Fibroblast of skin of right quadriceps (primary cell): ENCODE measurements around the gene CROCC2.

ENCODE experiments used
- DNase-seq: peaks from one replicate; pipeline ENCODE4 v3.0.0-alpha.2; 2013

The CROCC2 gene

DNA sequence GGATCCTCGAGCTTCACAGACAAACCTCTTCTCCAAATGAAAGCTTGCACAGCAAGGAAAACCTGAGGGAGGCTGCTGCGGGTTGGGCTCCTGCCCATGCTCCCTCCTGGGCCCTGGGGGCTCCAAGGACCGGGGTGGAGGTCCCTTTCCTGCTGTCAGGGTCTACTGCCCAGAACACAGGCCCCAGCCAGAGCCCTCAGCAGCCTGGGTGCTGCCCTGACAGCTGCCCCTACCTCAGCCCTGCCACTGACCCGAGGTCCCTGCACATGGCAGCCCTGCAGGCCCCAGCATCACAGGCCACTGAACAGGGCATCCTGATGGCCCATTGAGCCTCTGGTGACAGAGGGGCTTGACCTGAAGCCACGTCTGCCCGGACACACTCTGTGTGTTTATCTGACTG lies 41.0 kb downstream of the CROCC2 start:
- no peak for DNase-seq

- no peak for DNase-seq
These were observed 41.5 kb downstream of the CROCC2 start for GRCh38 chr2:240947607-240948006.

DNA sequence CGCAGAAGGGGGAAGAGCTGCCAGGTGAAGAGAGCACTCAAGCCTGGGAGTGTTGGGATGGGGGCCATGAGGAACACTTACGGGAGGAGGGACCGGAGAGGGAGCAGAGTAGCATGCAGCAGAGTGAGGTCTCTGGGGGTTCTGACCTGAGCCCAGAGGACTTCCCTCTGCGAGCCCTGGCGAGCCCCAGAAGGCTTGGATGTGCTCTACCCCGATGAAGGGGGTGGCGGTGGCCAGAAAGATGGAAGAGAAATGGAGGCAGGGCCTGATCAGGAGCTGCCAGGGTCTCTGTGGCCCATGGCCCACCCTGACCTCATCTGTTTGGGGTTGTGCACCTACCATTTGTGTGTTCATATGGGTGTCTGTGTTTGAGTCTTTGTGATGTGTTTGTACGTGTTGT lies 42.0 kb downstream of the CROCC2 start:
- DNase-seq, result no peak

DNA sequence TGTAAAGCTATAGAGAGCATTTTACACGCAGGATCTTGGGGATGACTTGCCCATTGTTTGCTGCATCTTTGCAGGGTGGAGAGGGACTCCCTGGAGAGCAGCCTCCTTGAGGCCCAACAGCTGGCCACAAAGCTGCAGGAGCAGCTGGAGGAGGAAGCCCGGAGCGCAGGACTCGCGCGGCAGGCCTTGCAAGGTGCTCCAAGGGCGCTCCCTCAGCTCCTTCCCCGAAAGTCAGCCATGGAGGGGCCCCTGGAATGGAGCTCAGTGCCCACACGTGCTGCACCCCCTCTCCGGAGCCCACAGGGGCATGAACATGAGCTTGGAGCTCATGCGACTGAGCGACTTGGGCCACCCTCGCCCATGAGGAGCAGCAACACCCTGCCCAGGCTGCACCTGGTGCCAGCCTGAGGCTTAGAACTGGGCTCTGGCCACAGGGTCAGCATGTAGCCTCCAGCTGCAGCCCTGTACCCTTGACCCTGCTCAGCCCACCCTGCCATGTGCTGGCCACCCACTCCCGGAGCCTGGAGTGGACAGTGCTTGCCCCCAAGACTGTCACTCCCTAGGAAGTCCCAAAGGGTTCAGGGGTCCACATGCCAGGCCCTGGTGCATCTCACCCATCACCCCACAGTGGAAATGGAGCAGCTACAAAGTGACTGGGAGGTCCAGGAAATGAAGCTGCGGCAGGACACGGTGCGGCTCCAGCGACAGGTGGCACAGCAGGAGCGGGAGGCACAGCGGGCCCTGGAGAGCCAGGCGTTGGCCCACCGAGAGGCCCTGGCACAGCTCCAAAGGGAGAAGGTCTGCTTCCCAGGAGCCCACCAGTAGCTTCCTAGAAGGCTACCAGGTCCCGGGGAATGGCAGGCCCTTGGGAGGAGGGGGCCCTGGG lies 43.0 kb downstream of the CROCC2 start:
- DNase-seq, result no peak

- no peak for DNase-seq
These were observed 43.9 kb downstream of the CROCC2 start for GRCh38 chr2:240949791-240950705.

GRCh38 chr2:240951045-240951594 lies 45.0 kb downstream of the CROCC2 start:
- DNase-seq, result no peak

GRCh38 chr2:240952496-240953246 lies 46.5 kb downstream of the CROCC2 start:
- no peak for DNase-seq

- no peak for DNase-seq
These were observed 47.6 kb downstream of the CROCC2 start for GRCh38 chr2:240953426-240954410.

DNA sequence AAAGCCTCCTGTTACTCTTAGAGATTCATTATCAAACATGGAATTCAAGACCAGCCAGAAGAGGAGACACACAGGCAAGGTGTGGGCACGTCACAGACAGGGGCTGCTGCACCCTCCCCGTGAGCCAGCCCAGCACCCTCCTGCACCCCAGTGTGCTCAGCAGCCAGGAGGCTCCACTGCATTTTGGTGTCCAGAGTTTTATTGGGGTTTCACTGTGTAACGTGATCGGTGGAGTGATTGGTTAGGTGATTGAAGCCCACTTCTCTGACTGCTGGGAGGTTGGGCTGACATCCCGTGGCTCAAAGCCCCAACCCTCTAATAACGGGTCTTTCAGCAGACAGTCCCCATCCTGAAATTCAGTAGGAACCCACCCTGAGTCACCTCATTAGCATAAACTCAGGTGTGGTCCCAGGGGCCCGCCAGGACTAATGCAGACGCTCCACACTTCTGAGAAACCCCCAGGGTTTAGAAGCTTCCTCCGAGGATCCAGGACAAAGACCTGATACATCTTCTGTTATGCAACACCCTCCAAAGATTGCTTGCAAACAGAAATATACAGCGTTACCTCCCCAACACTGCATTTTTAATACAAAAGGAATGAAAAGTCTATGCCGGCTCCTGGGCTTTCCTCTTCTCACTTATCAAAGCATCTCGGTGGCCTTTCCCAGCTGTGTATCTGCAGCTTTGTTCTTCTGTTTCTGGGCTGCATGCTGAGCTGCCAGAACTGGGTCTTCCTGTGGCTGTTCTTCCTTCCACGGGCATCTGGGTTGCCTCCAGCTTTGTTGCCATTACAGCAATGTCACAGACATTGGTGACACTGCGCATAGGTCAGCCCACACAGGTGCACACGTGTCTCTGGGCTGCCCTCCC lies 48.5 kb downstream of the CROCC2 start:
- no peak for DNase-seq

GRCh38 chr2:240955306-240956170 lies 49.4 kb downstream of the CROCC2 start:
- no peak for DNase-seq

GRCh38 chr2:240956171-240956934 lies 50.2 kb downstream of the CROCC2 start:
- no peak for DNase-seq

DNA sequence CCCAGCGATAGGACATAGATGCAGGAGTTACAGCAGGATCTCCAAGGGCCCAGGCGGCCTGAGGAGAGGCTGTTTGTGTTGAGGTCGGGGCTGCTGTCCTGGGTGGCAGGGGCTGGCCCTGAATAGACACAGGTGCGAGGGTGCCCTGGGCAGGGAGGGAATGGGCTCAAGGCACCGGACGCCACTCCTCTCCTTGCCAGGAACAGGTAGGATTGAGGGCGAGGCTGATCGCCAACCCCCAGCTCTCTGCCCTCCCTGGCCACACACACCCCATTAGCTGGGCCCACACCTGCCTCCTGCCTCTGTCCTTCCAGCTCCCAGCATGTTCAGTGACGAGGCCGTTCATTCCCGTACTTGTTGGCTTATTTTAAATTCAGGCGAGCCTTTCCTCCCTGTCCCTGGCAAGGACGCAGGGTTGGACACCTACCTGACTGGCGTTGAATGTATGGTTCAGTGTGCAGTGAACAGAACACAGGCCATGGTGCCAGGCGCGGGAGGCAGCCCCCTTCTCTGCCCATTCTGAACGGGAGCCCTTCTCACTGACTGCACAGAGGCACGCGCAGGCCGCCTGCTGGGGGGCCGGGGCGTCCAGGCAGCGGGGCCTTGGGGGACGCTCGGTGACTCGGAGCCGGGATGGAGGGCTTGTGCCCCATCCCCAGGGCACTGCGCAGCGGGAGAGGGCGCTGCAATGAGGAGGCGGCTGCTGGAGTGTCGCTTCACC lies 51.0 kb downstream of the CROCC2 start:
- DNase-seq, result no peak

DNA sequence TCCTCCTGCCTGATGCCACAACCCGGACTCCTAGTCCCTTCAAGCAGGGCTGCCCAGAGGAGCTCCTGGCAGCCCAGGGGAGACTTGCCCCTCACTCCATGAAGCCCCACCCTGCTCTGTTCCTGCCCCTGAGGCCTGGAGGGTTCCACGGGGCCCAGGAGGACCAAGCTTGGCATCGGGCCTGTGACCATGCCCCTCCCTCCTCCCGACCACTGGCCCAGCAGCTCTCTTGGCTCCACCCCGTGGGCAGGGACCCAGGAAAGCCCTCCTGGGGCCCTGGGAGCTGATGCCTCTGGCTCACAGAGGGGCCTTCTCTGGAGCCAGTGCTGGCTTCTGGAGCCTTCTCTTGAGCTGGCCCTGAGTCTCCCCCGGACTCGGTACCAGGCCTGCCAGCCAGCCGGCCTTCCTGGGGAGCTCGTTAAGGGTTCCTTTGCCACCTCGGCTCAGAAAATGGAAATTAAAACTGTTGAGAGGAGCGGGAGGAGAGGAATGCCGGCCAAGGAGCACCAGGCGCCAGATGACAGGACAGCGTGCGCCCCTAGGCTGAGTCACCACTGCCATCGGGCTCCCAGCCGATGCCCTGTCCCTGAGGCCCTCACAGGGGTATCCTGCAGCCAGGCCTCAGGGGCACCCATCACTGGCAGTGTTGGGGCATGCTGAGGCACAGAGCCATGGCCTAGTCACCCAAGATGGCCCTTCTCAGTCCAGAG lies 51.7 kb downstream of the CROCC2 start:
- peak; percentile 19 for DNase-seq

DNA sequence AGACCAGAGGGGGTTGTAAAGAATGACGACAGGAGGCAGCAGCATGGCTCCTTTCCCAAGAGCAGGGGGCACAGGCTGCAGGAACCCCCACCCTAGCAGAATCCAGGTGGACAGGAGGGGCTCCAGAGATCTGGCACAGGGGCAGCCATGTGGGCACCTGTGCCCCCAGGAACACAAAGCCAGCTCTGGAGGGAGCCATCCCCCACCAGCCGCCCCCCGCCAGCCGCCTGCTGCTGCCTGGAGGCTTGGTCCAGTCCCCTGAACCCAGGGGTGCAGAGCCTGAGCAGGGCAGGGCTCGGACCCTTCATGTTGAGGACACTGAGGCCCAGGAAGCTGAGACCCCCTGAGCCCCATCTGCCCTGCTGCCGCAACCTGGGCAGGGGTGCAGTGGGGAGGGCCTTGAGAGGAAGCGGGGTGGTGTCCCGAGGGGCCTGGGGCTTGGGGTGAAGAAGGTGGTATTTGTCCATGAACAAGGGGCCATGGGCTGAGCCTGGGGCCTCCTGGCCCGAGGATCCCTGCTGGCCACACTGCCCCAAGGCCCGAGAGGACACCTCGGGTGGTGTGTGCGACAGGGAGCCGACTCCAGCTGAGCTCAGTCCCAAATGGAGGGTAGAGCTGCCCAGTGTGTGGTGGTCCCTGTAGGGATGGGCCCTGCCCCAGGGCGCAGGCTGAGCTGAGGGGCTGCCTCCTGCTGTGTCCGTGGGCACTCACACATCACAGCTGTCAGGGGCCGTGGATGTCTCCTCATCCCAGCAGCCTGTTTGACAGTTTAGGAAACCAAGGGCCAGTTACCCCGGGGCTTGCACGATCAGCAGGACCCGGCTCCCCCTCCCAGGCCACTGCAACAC lies 52.5 kb downstream of the CROCC2 start:
- DNase-seq, result no peak

GRCh38 chr2:240959214-240959940 lies 53.2 kb downstream of the CROCC2 start:
- DNase-seq, result no peak

GRCh38 chr2:240959941-240960308 lies 53.8 kb downstream of the CROCC2 start:
- DNase-seq, result no peak
